ENCODE measurements around the gene GDNF. TPM values are rescaled to one million over a fixed set of nuclear protein-coding genes. Genes with fewer than 3 reads are reported as not detected.
A peak's percentile ranks its signal among the peaks of the same experiment; 100 is the strongest.

The GDNF gene
- total RNA-seq, 3 donors from 2014 or later (not counting 1 experiment from before 2014, with no cell fraction given): not detected

- no peak for DNase-seq
- TF ChIP-seq CTCF (IDR thresholded peaks at IDR 0.05): no peak
- H3K27ac ChIP-seq (ENCODE audit: low read length): no peak overlapping the region
- H3K27me3 Mint-ChIP-seq (ENCODE audit: low read depth in 2 of 2): peaks cover 0 to 6% of the 10 kb centered on the region in 2 donors
- no peaks in the 10 kb centered on the region for H3K27me3 ChIP-seq (ENCODE audit: control insufficient read depth, insufficient read depth, low read length)
- peaks cover 0 to 5% of the 10 kb centered on the region in 2 donors for H3K4me1 Mint-ChIP-seq
- H3K36me3 ChIP-seq (ENCODE audit: control insufficient read depth, insufficient read depth, low read length): no peaks in the 10 kb centered on the region
- H3K4me1 ChIP-seq (ENCODE audit: control insufficient read depth, insufficient read depth, low read length): no peaks in the 10 kb centered on the region
- intact Hi-C loops (cut with micrococcal nuclease): no loop called here
- H3K36me3 Mint-ChIP-seq: no peaks in the 10 kb centered on the region
- H3K9me3 Mint-ChIP-seq: peaks cover 0 to 2% of the 10 kb centered on the region in 2 donors
- H3K27ac Mint-ChIP-seq: no peak overlapping the region
- H3K9me3 ChIP-seq (ENCODE audit: control insufficient read depth, insufficient read depth, low read length): no peaks in the 10 kb centered on the region
- H3K4me3 ChIP-seq (ENCODE audit: low read length): no peak overlapping the region
- H3K4me3 Mint-ChIP-seq: no peak overlapping the region
- WGBS (ENCODE audit: insufficient coverage): 10% methylated on average over 1 of the region's 4 CpGs
- ATAC-seq: peak in 1 of 3 donors; percentile 58
Observed at GRCh38 chr5:37859805-37860204, 20.0 kb upstream of the GDNF start.

- Histone ChIP-seq H3K27ac (ENCODE audit: low read length) (no peak overlapping the region), H3K4me3 (ENCODE audit: low read length) (no peak overlapping the region), H3K27me3 (ENCODE audit: control insufficient read depth, insufficient read depth, low read length) (no peaks in the 10 kb centered on the region), H3K36me3 (ENCODE audit: control insufficient read depth, insufficient read depth, low read length) (no peaks in the 10 kb centered on the region), H3K4me1 (ENCODE audit: control insufficient read depth, insufficient read depth, low read length) (no peaks in the 10 kb centered on the region), H3K9me3 (ENCODE audit: control insufficient read depth, insufficient read depth, low read length) (no peaks in the 10 kb centered on the region)
- Mint-ChIP-seq H3K9me3 (peaks cover 2% of the 10 kb centered on the region in 2 donors), H3K27ac (no peak overlapping the region), H3K36me3 (no peaks in the 10 kb centered on the region), H3K4me3 (no peak overlapping the region), H3K4me1 (peaks cover 0 to 5% of the 10 kb centered on the region in 2 donors), H3K27me3 (ENCODE audit: low read depth in 2 of 2) (peaks cover 0 to 3% of the 10 kb centered on the region in 2 donors)
- ATAC-seq (no peak), DNase-seq (no peak)
- no peak for TF ChIP-seq CTCF (IDR thresholded peaks at IDR 0.05)
- intact Hi-C loops (cut with micrococcal nuclease): no loop called here
Observed at GRCh38 chr5:37858250-37858649, 18.4 kb upstream of the GDNF start.

GRCh38 chr5:37857696-37858095, 17.9 kb upstream of the GDNF start:
- Mint-ChIP-seq H3K27ac (no peak overlapping the region), H3K4me3 (no peak overlapping the region), H3K27me3 (ENCODE audit: low read depth in 2 of 2) (peaks cover 0 to 3% of the 10 kb centered on the region in 2 donors), H3K9me3 (peaks cover 2 to 3% of the 10 kb centered on the region in 2 donors), H3K4me1 (peaks cover 0 to 5% of the 10 kb centered on the region in 2 donors), H3K36me3 (no peaks in the 10 kb centered on the region)
- no peak overlapping the region for H3K4me3 ChIP-seq (ENCODE audit: low read length)
- no peak for TF ChIP-seq CTCF (IDR thresholded peaks at IDR 0.05)
- H3K36me3 ChIP-seq (ENCODE audit: control insufficient read depth, insufficient read depth, low read length): no peaks in the 10 kb centered on the region
- no peaks in the 10 kb centered on the region for H3K9me3 ChIP-seq (ENCODE audit: control insufficient read depth, insufficient read depth, low read length)
- no peaks in the 10 kb centered on the region for H3K27me3 ChIP-seq (ENCODE audit: control insufficient read depth, insufficient read depth, low read length)
- DNase-seq (no peak), ATAC-seq (no peak)
- H3K4me1 ChIP-seq (ENCODE audit: control insufficient read depth, insufficient read depth, low read length): no peaks in the 10 kb centered on the region
- intact Hi-C loops (cut with micrococcal nuclease): no loop called here
- 60% methylated on average over 1 of the region's 1 CpG for WGBS (ENCODE audit: insufficient coverage)
- H3K27ac ChIP-seq (ENCODE audit: low read length): no peak overlapping the region

- H3K4me1 ChIP-seq (ENCODE audit: control insufficient read depth, insufficient read depth, low read length): no peaks in the 10 kb centered on the region
- H3K4me3 Mint-ChIP-seq: no peak overlapping the region
- H3K9me3 ChIP-seq (ENCODE audit: control insufficient read depth, insufficient read depth, low read length): no peaks in the 10 kb centered on the region
- H3K27ac ChIP-seq (ENCODE audit: low read length): no peak overlapping the region
- DNase-seq: no peak
- no CpG with 5 or more reads among the region's 3 CpGs for WGBS (ENCODE audit: insufficient coverage)
- H3K27ac Mint-ChIP-seq: no peak overlapping the region
- TF ChIP-seq CTCF (IDR thresholded peaks at IDR 0.05): no peak
- H3K4me1 Mint-ChIP-seq: peaks cover 0 to 5% of the 10 kb centered on the region in 2 donors
- ATAC-seq: no peak
- H3K27me3 Mint-ChIP-seq (ENCODE audit: low read depth in 2 of 2): peaks cover 0 to under 1% of the 10 kb centered on the region in 2 donors
- peaks cover 2 to 3% of the 10 kb centered on the region in 2 donors for H3K9me3 Mint-ChIP-seq
- H3K36me3 ChIP-seq (ENCODE audit: control insufficient read depth, insufficient read depth, low read length): no peaks in the 10 kb centered on the region
- intact Hi-C loops (cut with micrococcal nuclease): no loop called here
- no peaks in the 10 kb centered on the region for H3K36me3 Mint-ChIP-seq
- H3K27me3 ChIP-seq (ENCODE audit: control insufficient read depth, insufficient read depth, low read length): no peaks in the 10 kb centered on the region
- H3K4me3 ChIP-seq (ENCODE audit: low read length): no peak overlapping the region
Observed at GRCh38 chr5:37855438-37855837, 15.6 kb upstream of the GDNF start.
